Neural cell (in vitro differentiated cells): ENCODE results near the gene ZNF385D. TPM values are rescaled to one million over a fixed set of nuclear protein-coding genes. Genes with fewer than 3 reads are reported as not detected.

Source experiments
- H2AFZ ChIP-seq: fragments of 200-600, 300-800 bp; sonication (generic), shearing (Covaris generic); 2 replicates; pipeline ENCODE4 v1.6.0; 2014; ENCODE audit warnings: low read depth, mild to moderate bottlenecking, antibody characterized with exemption, low read length, moderate library complexity
- H3F3A ChIP-seq: fragments of 200-600 bp; shearing (Covaris generic); 2 replicates; pipeline ENCODE4 v1.6.1; 2016; ENCODE audit warnings: mild to moderate bottlenecking, moderate library complexity, mixed read lengths, antibody characterized with exemption, low read length; ENCODE audit not compliant: insufficient read depth, poor library complexity, severe bottlenecking
- H3K27ac ChIP-seq: fragments of 200-600, 300-800 bp; sonication (generic), shearing (Covaris generic); 2 replicates; pipeline ENCODE4 v1.5.1; 2014; ENCODE audit warnings: mild to moderate bottlenecking, low read length, moderate library complexity
- H3K27me3 ChIP-seq: fragments of 300-800, 200-600 bp; sonication (generic), shearing (Covaris generic); 2 replicates; pipeline ENCODE4 v1.6.0; 2014; ENCODE audit warnings: mild to moderate bottlenecking, low read depth, low read length, moderate library complexity; ENCODE audit not compliant: insufficient read depth
- H3K36me3 ChIP-seq: fragments of 300-800, 200-600 bp; sonication (generic), shearing (Covaris generic); 2 replicates; pipeline ENCODE4 v1.5.1; 2014; ENCODE audit warnings: mild to moderate bottlenecking, antibody characterized with exemption, low read length, moderate library complexity; ENCODE audit not compliant: insufficient read depth
- H3K4me2 ChIP-seq: fragments of 300-800, 200-600 bp; sonication (generic), shearing (Covaris generic); 2 replicates; pipeline ENCODE4 v1.6.0; 2014; ENCODE audit warnings: mild to moderate bottlenecking, low read length
- H3K4me3 ChIP-seq: fragments of 300-800, 200-600 bp; sonication (generic), shearing (Covaris generic); 2 replicates; pipeline ENCODE4 v1.5.1; 2014; ENCODE audit warnings: mild to moderate bottlenecking, low read length, moderate library complexity
- H3K79me2 ChIP-seq: fragments of 200-600 bp; shearing (Covaris generic); replicated peaks from 2 replicates; pipeline ENCODE4 v1.6.0; 2014; ENCODE audit warnings: mild to moderate bottlenecking, low read length, moderate library complexity; ENCODE audit not compliant: insufficient read depth
- H3K9ac ChIP-seq: fragments of 300-800, 200-600 bp; sonication (generic), shearing (Covaris generic); 2 replicates; pipeline ENCODE4 v1.6.1; 2016; ENCODE audit warnings: mild to moderate bottlenecking, low read length, mixed read lengths
- H3K9me2 ChIP-seq: fragments of 200-600 bp; shearing (Covaris generic); 2 replicates; pipeline ENCODE4 v1.6.1; 2016; ENCODE audit warnings: mild to moderate bottlenecking, low read length, mixed read lengths; ENCODE audit not compliant: insufficient read depth
- H3K9me3 ChIP-seq: fragments of 200-600, 300-800 bp; sonication (generic), shearing (Covaris generic); 2 replicates; pipeline ENCODE4 v1.6.1; 2016; ENCODE audit warnings: mild to moderate bottlenecking, mixed run types, low read length, moderate library complexity, mixed read lengths
- H4K20me1 ChIP-seq: fragments of 200-600 bp; shearing (Covaris generic); 2 replicates; pipeline ENCODE4 v1.6.1; 2016; ENCODE audit warnings: mild to moderate bottlenecking, mixed run types; ENCODE audit not compliant: insufficient read depth
- CTCF ChIP-seq: fragments of 450-650 bp; IDR thresholded peaks from 2 replicates; pipeline ENCODE4 v1.5.1; 2014; ENCODE audit warnings: antibody characterized with exemption, mild to moderate bottlenecking, moderate library complexity; ENCODE audit not compliant: poor library complexity, severe bottlenecking
- EP300 ChIP-seq: fragments of 450-650 bp; conservative IDR thresholded peaks from 2 replicates; pipeline ENCODE4 v1.6.1; 2014; ENCODE audit warnings: antibody characterized with exemption, mild to moderate bottlenecking, moderate library complexity; ENCODE audit not compliant: poor library complexity, severe bottlenecking
- EZH2 ChIP-seq: fragments of 200-600, 300-800 bp; shearing (Covaris generic), sonication (generic); IDR thresholded peaks from 2 replicates; pipeline ENCODE4 v1.6.1; 2014; ENCODE audit warnings: antibody characterized with exemption, low read length, borderline replicate concordance, mild to moderate bottlenecking; ENCODE audit not compliant: insufficient read depth, poor library complexity, severe bottlenecking
- MXI1 ChIP-seq: fragments of 450-650 bp; conservative IDR thresholded peaks from 2 replicates; pipeline ENCODE4 v1.6.1; 2014; ENCODE audit warnings: antibody characterized with exemption, mild to moderate bottlenecking; ENCODE audit not compliant: poor library complexity, severe bottlenecking
- POLR2AphosphoS5 ChIP-seq: IDR thresholded peaks from 2 replicates; pipeline ENCODE4 v1.6.1; 2012
- RAD21 ChIP-seq: fragments of 450-650 bp; conservative IDR thresholded peaks from 2 replicates; pipeline ENCODE4 v1.6.1; 2014; ENCODE audit warnings: antibody characterized with exemption, mild to moderate bottlenecking, moderate library complexity
- REST ChIP-seq: IDR thresholded peaks from 2 replicates; pipeline ENCODE4 v1.6.1; 2012; ENCODE audit warnings: borderline replicate concordance
- SMC3 ChIP-seq: fragments of 450-650 bp; conservative IDR thresholded peaks from 2 replicates; pipeline ENCODE4 v1.6.1; 2014; ENCODE audit warnings: antibody characterized with exemption, mild to moderate bottlenecking, moderate library complexity; ENCODE audit not compliant: poor library complexity
- TAF1 ChIP-seq: IDR thresholded peaks from 2 replicates; pipeline ENCODE4 v1.6.1; 2012; ENCODE audit warnings: low read depth
- polyA plus RNA-seq: library from polyadenylated mRNA; depleted of rRNA; stranded (reverse); fragments of >200 nt; gene quantifications from 2 replicates; pipeline ENCODE4 v1.2.3, GENCODE V29; 2014

The ZNF385D gene
- polyA plus RNA-seq, 1 donor from 2014 or later, result 3.4 TPM

GRCh38 chr3:21464746-21465145, 286.3 kb downstream of the ZNF385D start:
- H3K36me3 ChIP-seq, result no peaks in the 10 kb centered on the region
- H3K4me2 ChIP-seq, result no peak overlapping the region
- H3K27ac ChIP-seq, result no peak overlapping the region
- no peaks in the 10 kb centered on the region for H4K20me1 ChIP-seq
- no peaks in the 10 kb centered on the region for H3K27me3 ChIP-seq
- H3K79me2 ChIP-seq, result no peaks in the 10 kb centered on the region
- H3K9ac ChIP-seq, result no peak overlapping the region
- no peak overlapping the region for H3K4me3 ChIP-seq
- H3K9me3 ChIP-seq, result no peaks in the 10 kb centered on the region
- no peaks in the 10 kb centered on the region for H3K9me2 ChIP-seq
- no peak for TF ChIP-seq REST
- no peak for TF ChIP-seq CTCF
- no peak for TF ChIP-seq EZH2
- TF ChIP-seq RAD21, result no peak
- no peak for TF ChIP-seq SMC3
- TF ChIP-seq MXI1, result no peak
- TF ChIP-seq POLR2AphosphoS5, result no peak
- TF ChIP-seq TAF1, result no peak
- TF ChIP-seq EP300, result no peak
- no peak overlapping the region for H2AFZ ChIP-seq
- H3F3A ChIP-seq, result no peaks in the 10 kb centered on the region

- no peak overlapping the region for H2AFZ ChIP-seq
- H3K27me3 ChIP-seq, result no peaks in the 10 kb centered on the region
- no peaks in the 10 kb centered on the region for H3K9me3 ChIP-seq
- no peaks in the 10 kb centered on the region for H3F3A ChIP-seq
- no peak overlapping the region for H3K4me3 ChIP-seq
- no peaks in the 10 kb centered on the region for H3K79me2 ChIP-seq
- no peaks in the 10 kb centered on the region for H3K36me3 ChIP-seq
- H3K9me2 ChIP-seq, result no peaks in the 10 kb centered on the region
- TF ChIP-seq MXI1 (no peak), EP300 (no peak), RAD21 (no peak)
- H4K20me1 ChIP-seq, result no peaks in the 10 kb centered on the region
- H3K9ac ChIP-seq, result no peak overlapping the region
- H3K27ac ChIP-seq, result no peak overlapping the region
- H3K4me2 ChIP-seq, result no peak overlapping the region
These were observed 287.7 kb downstream of the ZNF385D start for GRCh38 chr3:21463319-21463718.

- Histone ChIP-seq H2AFZ (no peak overlapping the region), H3K36me3 (no peaks in the 10 kb centered on the region), H3K27ac (no peak overlapping the region), H3K27me3 (no peaks in the 10 kb centered on the region), H3K4me2 (no peak overlapping the region), H3K79me2 (no peaks in the 10 kb centered on the region), H3K4me3 (no peak overlapping the region), H4K20me1 (no peaks in the 10 kb centered on the region), H3F3A (no peaks in the 10 kb centered on the region), H3K9ac (no peak overlapping the region), H3K9me3 (no peaks in the 10 kb centered on the region), H3K9me2 (no peaks in the 10 kb centered on the region)
- TF ChIP-seq TAF1, result no peak
- TF ChIP-seq RAD21, result no peak
- no peak for TF ChIP-seq EP300
These were observed 288.9 kb downstream of the ZNF385D start for GRCh38 chr3:21462141-21462540.
